ENCODE measurements around the gene TTC38.

The TTC38 gene

DNA sequence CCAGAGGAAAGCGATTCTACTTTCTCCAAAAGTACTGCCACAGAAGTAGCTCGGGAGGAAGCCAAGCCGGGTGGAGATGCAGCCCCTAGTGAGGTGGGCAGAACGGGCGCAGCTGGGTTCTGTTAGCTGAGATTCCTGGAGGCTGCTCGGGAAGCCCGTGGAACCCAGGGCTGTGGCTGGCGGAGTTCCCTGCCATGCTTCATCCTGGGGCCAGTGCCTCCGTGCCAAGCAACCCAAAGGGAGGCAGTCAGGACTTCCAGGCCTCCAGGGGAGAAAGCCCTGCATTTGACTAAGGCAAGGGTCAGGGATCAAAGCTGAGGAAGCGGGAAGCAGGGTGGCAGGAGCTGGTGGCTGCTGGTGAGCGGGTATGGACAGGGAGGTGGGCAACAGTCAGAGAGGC is 61.0 kb downstream of the TTC38 start:
- no peak overlapping the region for H2AFZ ChIP-seq (ENCODE audit: insufficient read depth, low read length, poor library complexity)
- no peak for DNase-seq
- H3K14ac ChIP-seq (ENCODE audit: low read length) = no peak overlapping the region
- H4K8ac ChIP-seq (ENCODE audit: low read depth, low read length) = no peak overlapping the region
- no peak overlapping the region for H3K18ac ChIP-seq (ENCODE audit: low read length)
- H3K27me3 ChIP-seq (ENCODE audit: insufficient read depth, low read length) = no peaks in the 10 kb centered on the region
- no peak overlapping the region for H3K9ac ChIP-seq (ENCODE audit: low read length)
- H4K12ac ChIP-seq (ENCODE audit: low read depth, low read length) = no peak overlapping the region
- no peak overlapping the region for H2BK120ac ChIP-seq (ENCODE audit: insufficient read depth, low read length, poor library complexity)
- no peaks in the 10 kb centered on the region for H3K79me1 ChIP-seq (ENCODE audit: low read length)
- H3K4ac ChIP-seq (ENCODE audit: low read depth, low read length) = no peak overlapping the region
- H3K4me2 ChIP-seq (ENCODE audit: low read length) = no peak overlapping the region
- H3K79me2 ChIP-seq (ENCODE audit: control insufficient read depth, insufficient read depth, low read length, poor library complexity) = no peaks in the 10 kb centered on the region
- no peak overlapping the region for H2BK12ac ChIP-seq (ENCODE audit: low read length)
- WGBS (ENCODE audit: extremely low coverage, insufficient coverage, insufficient read length) = no CpG with 5 or more reads among the region's 11 CpGs
- H3K4me3 ChIP-seq (ENCODE audit: low read depth, low read length) = no peak overlapping the region
- no peak overlapping the region for H4K91ac ChIP-seq (ENCODE audit: low read depth, low read length)
- no peak overlapping the region for H3K23ac ChIP-seq (ENCODE audit: low read length)
- H3K27ac ChIP-seq (ENCODE audit: low read depth, low read length) = no peak overlapping the region
- H3K4me1 ChIP-seq (ENCODE audit: control insufficient read depth in 1 of 2, insufficient read depth in 2 of 2, low read length in 2 of 2) = no peaks in the 10 kb centered on the region
- no peaks in the 10 kb centered on the region for H3K9me3 ChIP-seq (ENCODE audit: insufficient read depth, low read depth, low read length)
- peaks cover 74 to 75% of the 10 kb centered on the region in 2 experiments for H3K36me3 ChIP-seq (ENCODE audit: control insufficient read depth in 1 of 2, insufficient read depth in 2 of 2, low read length in 2 of 2)
- H2AK5ac ChIP-seq (ENCODE audit: low read length) = no peak overlapping the region
- no peak overlapping the region for H2BK5ac ChIP-seq (ENCODE audit: low read depth, low read length, poor library complexity)

GRCh38 chr22:46329616-46330015 is 61.8 kb downstream of the TTC38 start:
- Histone ChIP-seq H3K79me2 (ENCODE audit: control insufficient read depth, insufficient read depth, low read length, poor library complexity) (no peaks in the 10 kb centered on the region), H3K4me3 (ENCODE audit: low read depth, low read length) (no peak overlapping the region), H3K18ac (ENCODE audit: low read length) (no peak overlapping the region), H3K9ac (ENCODE audit: low read length) (no peak overlapping the region), H3K79me1 (ENCODE audit: low read length) (no peaks in the 10 kb centered on the region), H3K9me3 (ENCODE audit: insufficient read depth, low read depth, low read length) (no peaks in the 10 kb centered on the region), H2BK12ac (ENCODE audit: low read length) (no peak overlapping the region), H2AFZ (ENCODE audit: insufficient read depth, low read length, poor library complexity) (no peak overlapping the region), H3K4me2 (ENCODE audit: low read length) (no peak overlapping the region), H2BK5ac (ENCODE audit: low read depth, low read length, poor library complexity) (no peak overlapping the region), H3K23ac (ENCODE audit: low read length) (no peak overlapping the region), H2AK5ac (ENCODE audit: low read length) (no peak overlapping the region), H3K36me3 (ENCODE audit: control insufficient read depth in 1 of 2, insufficient read depth in 2 of 2, low read length in 2 of 2) (peaks cover 66 to 70% of the 10 kb centered on the region in 2 experiments), H4K8ac (ENCODE audit: low read depth, low read length) (no peak overlapping the region), H2BK120ac (ENCODE audit: insufficient read depth, low read length, poor library complexity) (no peak overlapping the region), H3K4me1 (ENCODE audit: control insufficient read depth in 1 of 2, insufficient read depth in 2 of 2, low read length in 2 of 2) (peaks cover 0 to under 1% of the 10 kb centered on the region in 2 experiments), H4K91ac (ENCODE audit: low read depth, low read length) (no peak overlapping the region), H3K14ac (ENCODE audit: low read length) (no peak overlapping the region), H4K12ac (ENCODE audit: low read depth, low read length) (no peak overlapping the region), H3K27me3 (ENCODE audit: insufficient read depth, low read length) (no peaks in the 10 kb centered on the region), H3K4ac (ENCODE audit: low read depth, low read length) (no peak overlapping the region), H3K27ac (ENCODE audit: low read depth, low read length) (no peak overlapping the region)
- DNase-seq = no peak
- no CpG with 5 or more reads among the region's 8 CpGs for WGBS (ENCODE audit: extremely low coverage, insufficient coverage, insufficient read length)

- Histone ChIP-seq H3K36me3 (ENCODE audit: control insufficient read depth in 1 of 2, insufficient read depth in 2 of 2, low read length in 2 of 2) (peaks cover 61 to 66% of the 10 kb centered on the region in 2 experiments), H2BK5ac (ENCODE audit: low read depth, low read length, poor library complexity) (no peak overlapping the region), H3K27me3 (ENCODE audit: insufficient read depth, low read length) (no peaks in the 10 kb centered on the region), H4K8ac (ENCODE audit: low read depth, low read length) (no peak overlapping the region), H3K4me2 (ENCODE audit: low read length) (no peak overlapping the region), H3K4ac (ENCODE audit: low read depth, low read length) (no peak overlapping the region), H4K91ac (ENCODE audit: low read depth, low read length) (no peak overlapping the region), H3K14ac (ENCODE audit: low read length) (no peak overlapping the region), H3K9me3 (ENCODE audit: insufficient read depth, low read depth, low read length) (no peaks in the 10 kb centered on the region), H3K9ac (ENCODE audit: low read length) (no peak overlapping the region), H2AK5ac (ENCODE audit: low read length) (no peak overlapping the region), H3K79me1 (ENCODE audit: low read length) (peaks cover 3% of the 10 kb centered on the region), H2BK120ac (ENCODE audit: insufficient read depth, low read length, poor library complexity) (no peak overlapping the region), H3K79me2 (ENCODE audit: control insufficient read depth, insufficient read depth, low read length, poor library complexity) (no peaks in the 10 kb centered on the region), H3K27ac (ENCODE audit: low read depth, low read length) (no peak overlapping the region), H3K23ac (ENCODE audit: low read length) (no peak overlapping the region), H3K18ac (ENCODE audit: low read length) (no peak overlapping the region), H2AFZ (ENCODE audit: insufficient read depth, low read length, poor library complexity) (no peak overlapping the region), H2BK12ac (ENCODE audit: low read length) (no peak overlapping the region), H3K4me3 (ENCODE audit: low read depth, low read length) (no peak overlapping the region), H3K4me1 (ENCODE audit: control insufficient read depth in 1 of 2, insufficient read depth in 2 of 2, low read length in 2 of 2) (peaks cover 0 to 3% of the 10 kb centered on the region in 2 experiments), H4K12ac (ENCODE audit: low read depth, low read length) (no peak overlapping the region)
- no CpG with 5 or more reads among the region's 4 CpGs for WGBS (ENCODE audit: extremely low coverage, insufficient coverage, insufficient read length)
- no peak for DNase-seq
Observed at GRCh38 chr22:46330426-46330825, 62.6 kb downstream of the TTC38 start.

- peaks cover 1 to 3% of the 10 kb centered on the region in 2 experiments for H3K4me1 ChIP-seq (ENCODE audit: control insufficient read depth in 1 of 2, insufficient read depth in 2 of 2, low read length in 2 of 2)
- H3K18ac ChIP-seq (ENCODE audit: low read length) = no peak overlapping the region
- H4K12ac ChIP-seq (ENCODE audit: low read depth, low read length) = no peak overlapping the region
- H3K4ac ChIP-seq (ENCODE audit: low read depth, low read length) = no peak overlapping the region
- H3K27ac ChIP-seq (ENCODE audit: low read depth, low read length) = no peak overlapping the region
- H2AFZ ChIP-seq (ENCODE audit: insufficient read depth, low read length, poor library complexity) = no peak overlapping the region
- no peak overlapping the region for H3K14ac ChIP-seq (ENCODE audit: low read length)
- no peak for DNase-seq
- H2BK5ac ChIP-seq (ENCODE audit: low read depth, low read length, poor library complexity) = no peak overlapping the region
- H3K9ac ChIP-seq (ENCODE audit: low read length) = no peak overlapping the region
- no peaks in the 10 kb centered on the region for H3K27me3 ChIP-seq (ENCODE audit: insufficient read depth, low read length)
- H4K91ac ChIP-seq (ENCODE audit: low read depth, low read length) = no peak overlapping the region
- no peak overlapping the region for H4K8ac ChIP-seq (ENCODE audit: low read depth, low read length)
- H3K79me2 ChIP-seq (ENCODE audit: control insufficient read depth, insufficient read depth, low read length, poor library complexity) = peaks cover 9% of the 10 kb centered on the region
- H3K4me2 ChIP-seq (ENCODE audit: low read length) = no peak overlapping the region
- WGBS (ENCODE audit: extremely low coverage, insufficient coverage, insufficient read length) = no CpG with 5 or more reads among the region's 23 CpGs
- H3K36me3 ChIP-seq (ENCODE audit: control insufficient read depth in 1 of 2, insufficient read depth in 2 of 2, low read length in 2 of 2) = peaks cover 50 to 55% of the 10 kb centered on the region in 2 experiments
- H2AK5ac ChIP-seq (ENCODE audit: low read length) = no peak overlapping the region
- no peak overlapping the region for H3K23ac ChIP-seq (ENCODE audit: low read length)
- no peak overlapping the region for H2BK120ac ChIP-seq (ENCODE audit: insufficient read depth, low read length, poor library complexity)
- no peak overlapping the region for H3K4me3 ChIP-seq (ENCODE audit: low read depth, low read length)
- peaks cover 11% of the 10 kb centered on the region for H3K79me1 ChIP-seq (ENCODE audit: low read length)
- H2BK12ac ChIP-seq (ENCODE audit: low read length) = no peak overlapping the region
- H3K9me3 ChIP-seq (ENCODE audit: insufficient read depth, low read depth, low read length) = no peaks in the 10 kb centered on the region
Observed at GRCh38 chr22:46331496-46331895, 63.7 kb downstream of the TTC38 start.

All from trophoblast cell (in vitro differentiated cells and primary cell).